IPS-18c (cell line): Measurements from ENCODE around the gene TMEM196.

Experiments used
- H3K4me3 ChIP-seq: 2 replicates; pipeline ENCODE4 v1.7.0; 2013; ENCODE audit warnings: low read depth, mild to moderate bottlenecking, low read length, moderate library complexity; ENCODE audit not compliant: insufficient read depth
- H3K9me3 ChIP-seq: one replicate; pipeline ENCODE4 v1.6.1; 2013; ENCODE audit warnings: mild to moderate bottlenecking, low read length, moderate library complexity; ENCODE audit not compliant: control insufficient read depth, insufficient read depth

Gene TMEM196

DNA sequence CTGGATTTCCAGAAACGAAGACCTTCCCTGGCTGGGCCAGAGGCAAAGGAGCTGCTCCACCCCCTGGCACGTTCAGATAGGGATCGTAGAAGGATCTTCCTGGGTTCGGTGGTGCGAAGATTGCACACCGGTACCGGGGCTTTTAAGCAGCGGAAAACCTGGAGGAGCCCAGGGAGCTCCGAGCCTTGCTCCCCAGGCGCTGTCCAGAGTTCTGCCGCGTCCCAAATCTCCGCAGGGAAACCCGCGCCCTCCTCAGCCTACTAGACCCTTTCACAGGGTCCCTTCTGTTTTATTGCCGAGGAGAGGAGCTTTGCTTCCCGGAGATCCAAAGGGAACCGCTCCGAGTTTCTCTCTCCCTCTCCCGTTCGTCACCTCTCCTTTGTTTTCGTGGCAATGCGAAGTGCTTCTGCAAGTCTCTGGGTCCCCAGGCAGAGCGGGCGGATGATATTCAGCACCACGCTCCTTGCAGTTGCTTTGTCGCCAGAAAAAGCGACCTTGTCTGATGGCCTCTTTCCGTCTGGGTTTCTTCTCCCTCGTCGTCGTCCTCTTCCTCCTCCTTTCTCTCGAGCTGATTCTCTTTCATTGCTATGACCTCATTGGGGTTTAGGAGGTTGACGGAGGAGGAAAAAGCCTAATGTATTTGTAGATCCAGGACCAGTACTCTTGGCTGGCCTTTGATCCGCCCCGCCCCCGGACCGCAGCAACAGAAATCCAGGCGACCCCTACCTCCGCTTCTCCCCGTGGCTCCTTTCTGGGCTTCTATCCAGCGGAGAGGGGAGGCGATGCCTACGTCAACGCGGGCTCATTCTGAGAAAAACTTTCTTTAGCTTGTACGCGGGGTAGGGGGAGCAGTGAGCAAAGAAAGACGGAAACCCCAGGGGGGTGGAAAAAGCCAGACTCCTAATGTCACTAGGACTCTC, at the start of gene TMEM196:
TMEM196 (minus strand) TSS at position 777 of the 920 bp plus-strand sequence. CDS start 921 bp downstream, outside the sequence.
- peak within 1 kb of the TSS; percentile 62 for H3K4me3 ChIP-seq
- no peaks in the 10 kb centered on the region for H3K9me3 ChIP-seq

DNA sequence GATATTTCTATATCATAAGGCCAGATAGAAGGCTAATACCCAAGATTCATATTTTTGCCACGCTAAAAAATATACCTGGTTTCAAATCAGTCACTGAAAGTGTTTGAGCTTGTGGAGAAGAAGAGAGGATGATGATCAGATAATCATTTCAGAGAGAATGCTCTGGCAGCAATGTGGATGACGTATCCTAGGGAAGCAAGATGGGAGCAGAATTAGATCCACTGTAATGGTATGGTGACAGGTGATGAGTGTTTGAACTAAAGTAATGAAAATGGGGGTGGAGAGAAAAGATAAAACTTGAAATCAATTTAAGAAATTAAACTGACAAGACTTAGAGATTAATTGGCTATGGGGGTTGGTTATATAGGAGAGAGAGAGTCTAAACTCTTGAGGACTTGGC, 42.7 kb upstream of the TMEM196 start:
- no peak overlapping the region for H3K4me3 ChIP-seq
- no peaks in the 10 kb centered on the region for H3K9me3 ChIP-seq

DNA sequence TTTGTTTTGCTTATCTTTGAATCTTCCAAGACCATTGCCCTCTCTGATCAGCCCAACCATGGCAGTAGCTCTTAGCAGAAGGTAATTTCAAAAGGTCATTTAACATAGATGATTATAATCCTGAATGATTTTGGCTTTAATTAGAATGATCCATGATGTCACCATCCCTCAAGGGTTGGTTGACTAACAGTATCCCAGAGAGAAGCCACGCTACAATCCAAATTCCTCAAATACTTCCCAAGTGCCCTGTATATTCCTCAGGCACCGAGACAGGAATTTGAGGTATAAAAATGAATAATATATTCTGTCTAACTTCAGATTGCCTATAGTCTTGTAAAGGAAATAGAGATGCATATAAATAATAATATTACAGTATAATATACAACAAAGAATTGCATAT, 42.1 kb upstream of the TMEM196 start:
- H3K4me3 ChIP-seq = no peak overlapping the region

DNA sequence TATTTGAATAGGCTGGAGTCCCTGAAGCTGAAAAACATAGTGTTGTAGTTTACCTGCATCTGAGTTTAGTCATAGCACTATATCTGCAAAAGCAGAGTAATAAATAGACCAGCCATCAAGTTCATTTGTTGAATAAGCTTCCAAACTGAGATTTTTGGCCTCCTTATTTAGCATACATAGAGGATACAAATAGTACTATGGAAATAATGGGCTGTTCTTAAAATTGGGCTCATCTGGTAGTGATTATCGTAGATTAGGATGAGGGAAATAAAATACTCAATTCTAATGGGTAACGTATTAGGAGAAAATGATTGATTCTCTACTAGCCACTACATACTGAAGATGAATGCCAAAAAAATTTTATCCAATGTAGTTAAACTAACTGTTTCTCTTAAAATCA, 41.4 kb upstream of the TMEM196 start:
- no peaks in the 10 kb centered on the region for H3K9me3 ChIP-seq

More for the DNA sequence above, 42.1 kb upstream of the TMEM196 start:
- no peaks in the 10 kb centered on the region for H3K9me3 ChIP-seq

DNA sequence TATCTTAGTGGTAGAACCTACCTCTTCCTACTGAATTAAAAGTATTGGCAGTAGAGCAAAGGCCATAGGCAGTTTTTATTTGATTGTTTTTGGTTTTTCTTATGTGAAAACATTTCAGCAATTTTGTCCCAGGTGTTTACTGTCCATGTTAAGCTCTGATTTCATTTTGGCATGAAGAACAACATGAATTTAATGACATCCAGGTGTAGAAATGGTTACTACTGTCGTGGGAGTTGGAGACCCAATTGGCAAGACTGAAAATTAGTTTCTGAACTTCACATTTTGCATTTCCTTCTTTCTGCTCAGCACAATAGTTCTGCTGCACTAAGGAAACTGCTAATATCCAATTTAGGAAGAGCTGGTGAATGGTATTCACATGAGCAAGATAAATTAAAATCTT, 38.0 kb upstream of the TMEM196 start:
- Histone ChIP-seq H3K9me3 (no peaks in the 10 kb centered on the region), H3K4me3 (no peak overlapping the region)

More for the DNA sequence above, 41.4 kb upstream of the TMEM196 start:
- H3K4me3 ChIP-seq = no peak overlapping the region

DNA sequence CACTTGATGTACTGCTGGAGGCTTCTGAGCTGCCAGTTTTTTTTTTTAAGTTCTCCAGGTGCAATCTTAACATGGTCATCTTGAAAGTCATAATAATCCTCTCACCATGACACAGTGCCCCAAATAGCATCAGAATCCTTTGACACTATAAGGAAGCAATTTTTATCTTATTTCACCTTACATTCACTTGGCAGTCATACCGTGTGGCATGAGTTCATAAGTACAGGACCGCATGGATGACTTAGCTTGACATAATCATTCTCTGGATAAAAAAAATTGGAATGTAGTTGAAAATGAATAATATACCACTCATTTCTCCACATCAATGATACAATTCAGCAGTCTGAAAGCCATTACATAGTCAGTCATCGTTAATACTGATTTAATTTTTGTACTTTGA, 25.6 kb upstream of the TMEM196 start:
- H3K4me3 ChIP-seq = no peak overlapping the region
- H3K9me3 ChIP-seq = no peaks in the 10 kb centered on the region

DNA sequence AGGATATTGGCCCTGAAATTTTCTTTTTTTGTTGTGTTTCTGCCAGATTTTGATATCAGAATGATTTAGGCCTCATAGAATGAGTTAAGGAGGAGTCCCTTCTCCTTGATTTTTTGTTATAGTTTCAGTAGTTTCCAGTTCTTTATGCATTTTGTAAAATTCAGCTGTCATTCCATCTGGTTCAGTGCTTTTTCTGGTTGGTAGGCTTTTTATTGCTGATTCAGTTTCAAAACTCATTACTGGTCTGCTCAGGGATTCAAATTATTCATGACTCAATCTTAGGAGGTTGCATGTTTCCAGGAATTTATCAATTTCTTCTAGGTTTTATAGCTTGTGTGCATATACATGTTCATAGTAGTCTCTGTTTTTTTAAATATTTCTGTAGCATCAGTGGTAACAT, 10.1 kb upstream of the TMEM196 start:
- no peak overlapping the region for H3K4me3 ChIP-seq
- no peaks in the 10 kb centered on the region for H3K9me3 ChIP-seq

DNA sequence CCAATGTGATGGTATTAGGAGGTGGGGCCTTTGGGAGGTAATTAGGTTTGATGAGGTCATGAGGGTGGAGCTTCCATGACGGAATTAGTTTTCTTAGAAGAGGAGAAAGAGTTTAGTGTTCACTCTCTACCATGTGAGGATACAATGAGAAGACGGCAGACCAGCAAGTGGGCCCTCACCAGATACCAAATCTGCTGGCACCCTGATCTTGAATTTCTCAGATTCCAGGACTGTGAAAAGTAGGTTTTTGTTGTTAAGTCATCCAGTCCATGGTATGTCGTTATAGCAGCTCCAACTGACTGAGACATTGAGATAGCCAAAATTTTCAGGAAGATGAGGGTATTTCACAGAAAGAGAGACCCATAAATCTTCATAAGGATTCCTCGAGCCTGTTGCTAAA, 3.6 kb upstream of the TMEM196 start:
- H3K9me3 ChIP-seq = no peaks in the 10 kb centered on the region
- no peak overlapping the region for H3K4me3 ChIP-seq

DNA sequence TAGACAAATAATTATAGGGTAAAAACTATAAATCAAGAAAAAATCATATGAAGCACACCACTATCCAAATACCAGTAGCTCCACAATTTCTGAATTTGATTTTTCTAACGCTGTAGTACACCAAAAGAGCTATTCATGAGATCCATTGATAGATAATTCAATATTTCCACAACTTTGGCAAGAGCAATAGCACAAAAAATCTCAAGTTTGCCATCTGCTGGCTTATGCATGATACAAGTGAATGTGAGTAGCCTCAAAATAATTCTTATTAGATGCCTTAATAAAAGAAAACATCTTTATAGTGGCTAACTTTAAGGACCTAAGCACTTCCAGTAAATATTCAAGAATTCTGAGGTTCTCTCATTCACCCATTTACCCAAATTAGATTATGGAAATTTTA, 2.2 kb upstream of the TMEM196 start:
- no peaks in the 10 kb centered on the region for H3K9me3 ChIP-seq
- H3K4me3 ChIP-seq = no peak overlapping the region

DNA sequence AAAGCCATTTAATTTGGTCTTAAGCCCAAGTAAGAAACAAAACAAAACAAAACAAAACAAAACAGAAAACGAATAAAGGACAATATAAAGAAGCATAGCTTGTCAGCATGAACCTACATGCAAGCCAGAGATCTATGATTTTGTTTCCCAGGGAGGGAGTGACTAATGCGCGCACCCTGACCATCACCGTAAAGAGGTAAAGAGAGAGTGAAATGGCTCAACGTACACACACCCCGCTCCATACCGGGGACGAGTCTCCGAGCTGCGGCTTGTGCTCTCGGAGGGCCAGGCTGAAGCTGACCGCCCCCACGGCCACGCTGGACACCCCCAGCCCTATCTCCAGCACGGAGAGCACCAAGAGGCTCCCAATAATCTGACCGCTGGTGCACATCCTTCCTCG, 1.1 kb downstream of the TMEM196 start:
- peak overlapping the region; percentile 62 for H3K4me3 ChIP-seq
- H3K9me3 ChIP-seq = no peaks in the 10 kb centered on the region

DNA sequence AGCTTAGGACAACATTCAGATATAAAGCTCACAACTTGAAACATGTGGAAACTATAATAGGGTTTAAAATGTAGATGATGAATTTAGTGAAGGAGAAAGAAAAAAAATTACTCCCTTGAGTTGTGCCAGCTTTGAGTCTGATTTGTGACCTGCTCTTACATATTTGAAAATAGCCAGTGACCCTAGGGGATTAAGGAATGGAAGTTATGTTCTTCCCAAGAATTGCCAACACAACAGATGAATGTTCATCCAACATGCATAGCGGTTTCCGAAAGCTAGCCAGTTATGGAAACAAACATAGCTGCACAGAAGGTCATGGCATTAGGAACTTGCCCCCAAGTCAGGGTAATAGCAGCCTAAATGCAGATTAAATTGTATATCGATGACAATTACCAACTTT, 10.8 kb downstream of the TMEM196 start:
- H3K4me3 ChIP-seq = no peak overlapping the region
- no peaks in the 10 kb centered on the region for H3K9me3 ChIP-seq

DNA sequence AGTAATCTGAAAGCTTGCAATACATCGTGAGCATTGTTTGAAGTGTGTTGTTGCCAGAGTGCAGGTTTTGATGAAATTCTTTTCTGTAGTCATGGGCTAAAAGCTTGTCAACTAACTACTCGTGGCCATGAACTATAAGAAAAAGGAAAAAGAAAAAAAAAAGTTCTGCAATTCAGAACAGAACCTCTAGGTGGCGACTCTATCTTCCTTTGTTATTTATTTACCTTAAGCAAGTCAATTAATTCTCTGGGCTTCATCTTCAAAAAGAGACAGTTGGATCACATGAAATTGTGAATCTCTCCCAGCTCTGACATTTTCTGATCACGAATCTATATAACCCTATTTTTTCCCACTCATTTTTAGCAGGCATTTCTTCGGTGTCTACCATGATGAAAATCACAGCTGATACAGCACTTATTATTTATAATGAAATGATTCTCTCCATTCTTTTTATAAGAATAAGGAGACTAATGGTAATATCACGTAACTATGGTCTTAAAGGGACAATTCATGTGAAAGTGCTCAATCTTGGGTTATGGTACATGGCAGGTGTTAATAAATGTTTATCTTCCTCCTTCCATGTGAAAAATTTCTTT, 18.8 kb downstream of the TMEM196 start:
- H3K4me3 ChIP-seq = no peak overlapping the region
- no peaks in the 10 kb centered on the region for H3K9me3 ChIP-seq

DNA sequence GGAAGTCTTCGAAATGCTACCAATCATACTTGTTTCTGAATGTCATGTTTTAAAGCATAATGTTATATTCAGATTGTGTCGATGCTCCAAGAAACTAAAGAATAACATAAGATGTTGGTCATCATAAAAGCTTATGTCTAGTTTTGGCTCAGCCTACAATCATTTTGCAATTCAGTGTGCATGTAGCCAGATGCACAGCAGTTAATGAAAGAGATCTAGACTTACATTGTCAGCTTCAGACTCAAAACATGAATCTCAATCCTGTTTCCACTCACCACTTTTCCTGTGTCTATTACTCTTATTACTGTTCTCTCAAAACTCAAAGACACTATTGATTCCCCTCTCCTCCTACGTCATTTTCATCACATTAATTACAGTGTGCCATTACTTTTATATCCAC, 21.4 kb downstream of the TMEM196 start:
- Histone ChIP-seq H3K4me3 (no peak overlapping the region), H3K9me3 (no peaks in the 10 kb centered on the region)

DNA sequence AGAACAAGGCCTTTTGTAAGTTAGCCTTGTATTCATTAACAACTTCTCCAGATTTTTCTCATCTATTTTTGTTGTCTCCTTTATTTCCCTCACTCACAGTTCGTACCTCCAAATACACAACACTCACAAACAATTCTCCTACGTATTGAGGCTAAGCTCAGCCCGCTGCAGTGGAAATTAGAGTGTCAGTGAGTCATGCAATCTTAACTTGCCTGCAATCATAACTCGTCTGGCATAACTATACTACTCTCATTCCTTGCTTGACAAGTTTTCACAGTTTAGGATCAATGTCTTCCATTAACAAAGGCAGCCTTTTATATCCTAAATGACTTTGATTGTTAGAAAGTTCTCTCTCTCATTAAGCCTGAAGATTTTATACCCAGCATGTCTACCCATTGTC, 23.8 kb downstream of the TMEM196 start:
- no peak overlapping the region for H3K4me3 ChIP-seq
- no peaks in the 10 kb centered on the region for H3K9me3 ChIP-seq

DNA sequence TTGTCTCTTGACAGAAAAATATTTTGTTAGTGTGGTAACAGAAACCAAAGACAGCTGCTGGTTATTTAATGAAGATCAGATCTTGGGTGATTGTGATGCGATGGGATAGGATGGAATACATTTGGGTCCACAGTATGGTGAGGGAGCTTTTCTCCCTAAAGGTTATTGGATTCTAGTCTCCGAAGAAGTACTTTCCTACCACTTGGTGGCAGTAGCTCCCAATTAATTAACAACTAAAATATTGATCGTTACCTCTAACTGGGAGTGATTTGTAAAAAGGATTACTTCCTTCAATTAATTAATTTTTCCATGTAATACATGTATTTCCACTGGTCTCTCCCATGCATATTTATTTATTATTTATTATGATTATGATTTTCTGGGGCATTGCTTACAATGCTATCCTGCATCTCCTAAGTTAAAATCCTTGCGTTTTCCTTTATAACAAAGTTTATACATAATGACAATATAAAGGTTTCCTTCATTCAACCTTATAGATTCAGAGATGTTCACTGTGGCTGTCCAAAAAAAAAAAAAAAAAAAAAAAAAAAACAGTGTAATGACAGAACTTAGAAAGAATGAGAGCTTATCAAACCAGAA, 25.6 kb downstream of the TMEM196 start:
- no peaks in the 10 kb centered on the region for H3K9me3 ChIP-seq
- no peak overlapping the region for H3K4me3 ChIP-seq

DNA sequence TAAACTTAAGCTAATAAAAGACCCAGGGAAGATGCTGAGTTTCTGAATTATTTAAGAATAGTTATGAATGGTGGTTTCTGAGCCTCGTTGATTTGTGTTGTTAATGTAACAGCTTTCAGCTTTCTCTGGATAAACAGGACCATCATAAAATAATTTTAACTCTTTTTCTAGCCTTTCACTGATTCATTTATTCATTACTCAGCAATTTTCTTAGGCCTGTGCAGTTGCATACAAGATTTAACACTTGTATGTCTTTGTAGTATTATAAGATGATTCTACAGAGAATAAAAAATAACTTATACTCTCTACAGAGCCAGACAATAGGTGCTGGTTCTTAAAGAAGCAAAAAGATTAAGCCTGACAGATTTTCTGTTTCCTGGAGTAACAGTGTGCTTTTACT, 29.3 kb downstream of the TMEM196 start:
- Histone ChIP-seq H3K4me3 (no peak overlapping the region), H3K9me3 (no peaks in the 10 kb centered on the region)

DNA sequence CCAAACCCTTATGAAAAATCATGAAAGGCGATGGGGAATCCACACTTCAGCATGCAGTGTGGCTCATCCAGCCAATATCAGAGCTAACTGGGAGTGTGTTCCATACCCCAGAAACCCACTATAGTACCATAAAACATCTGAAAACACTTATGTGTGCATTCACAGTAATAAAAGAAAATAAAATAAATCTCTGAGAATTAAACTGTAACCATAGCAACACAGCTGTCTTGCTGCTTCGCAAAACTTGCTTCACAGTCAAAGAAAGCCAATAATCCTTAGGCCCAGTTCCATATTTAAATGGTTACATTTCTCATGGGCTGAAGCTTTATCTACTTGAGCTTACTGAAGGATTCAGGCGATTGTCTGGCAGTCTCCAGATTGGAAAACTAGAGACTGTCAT, 44.7 kb downstream of the TMEM196 start:
- no peak overlapping the region for H3K4me3 ChIP-seq
- no peaks in the 10 kb centered on the region for H3K9me3 ChIP-seq

DNA sequence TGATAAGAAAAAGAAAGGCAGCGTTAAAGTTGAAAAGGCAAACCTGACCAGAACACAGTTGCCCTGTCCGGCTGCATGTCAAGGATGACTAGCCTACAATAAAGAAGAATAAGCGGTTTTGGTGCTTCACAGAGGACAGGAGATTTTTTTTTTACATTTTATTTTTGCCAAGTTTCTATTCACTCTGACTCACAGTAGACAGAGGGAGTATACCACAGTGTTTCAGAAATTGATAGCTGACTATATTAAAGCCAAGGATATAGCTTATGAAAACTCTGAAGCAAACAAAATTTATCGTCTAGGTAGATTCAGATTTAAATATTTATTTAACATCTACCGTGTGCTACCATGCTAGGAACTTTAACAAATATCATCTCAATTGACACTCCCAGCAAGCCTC, 47.6 kb downstream of the TMEM196 start:
- Histone ChIP-seq H3K4me3 (no peak overlapping the region), H3K9me3 (no peaks in the 10 kb centered on the region)
